GM18873 (cell line): ENCODE data around the gene SLC35C1.
A peak's percentile ranks its signal among the peaks of the same experiment; 100 is the strongest.

ENCODE experiments used
- ATAC-seq: cut with Tn5 transposase; IDR thresholded peaks from one replicate; pipeline ENCODE4 v1.9.1; 2021; ENCODE audit warnings: mild to moderate bottlenecking, moderate library complexity, moderate number of reproducible peaks; ENCODE audit not compliant: unreplicated experiment, low FRiP score

SLC35C1 gene

GRCh38 chr11:45843158-45843924 lies 38.4 kb downstream of the SLC35C1 start:
- ATAC-seq, result no peak

GRCh38 chr11:45844822-45845578 lies 40.1 kb downstream of the SLC35C1 start:
- no peak for ATAC-seq

- no peak for ATAC-seq
Observed at GRCh38 chr11:45846174-45846675, 41.3 kb downstream of the SLC35C1 start.

GRCh38 chr11:45846974-45847910 lies 42.3 kb downstream of the SLC35C1 start, which contains the start of gene CRY2:
CRY2 (plus strand) TSS chr11:45847475; CDS start chr11:45847491, 16 bp downstream.
- ATAC-seq, result peak; percentile 96

- ATAC-seq, result no peak
Observed at GRCh38 chr11:45847911-45848316, 43.0 kb downstream of the SLC35C1 start.

- no peak for ATAC-seq
Observed at GRCh38 chr11:45848654-45849081, 43.7 kb downstream of the SLC35C1 start.

- no peak for ATAC-seq
Observed at GRCh38 chr11:45850446-45850845, 45.5 kb downstream of the SLC35C1 start.

- ATAC-seq, result no peak
Observed at GRCh38 chr11:45851228-45851627, 46.3 kb downstream of the SLC35C1 start.

GRCh38 chr11:45852018-45852711 lies 47.2 kb downstream of the SLC35C1 start:
- no peak for ATAC-seq

GRCh38 chr11:45852712-45853101 lies 47.8 kb downstream of the SLC35C1 start:
- no peak for ATAC-seq

GRCh38 chr11:45853332-45854219 lies 48.6 kb downstream of the SLC35C1 start:
- ATAC-seq, result no peak

- no peak for ATAC-seq
Observed at GRCh38 chr11:45855308-45855707, 50.4 kb downstream of the SLC35C1 start.

GRCh38 chr11:45856044-45856468 lies 51.1 kb downstream of the SLC35C1 start:
- no peak for ATAC-seq

- no peak for ATAC-seq
Observed at GRCh38 chr11:45857961-45858474, 53.1 kb downstream of the SLC35C1 start.

GRCh38 chr11:45858751-45859398 lies 53.9 kb downstream of the SLC35C1 start:
- ATAC-seq, result no peak

GRCh38 chr11:45859661-45860140 lies 54.8 kb downstream of the SLC35C1 start:
- no peak for ATAC-seq

- ATAC-seq, result no peak
Observed at GRCh38 chr11:45860348-45860747, 55.4 kb downstream of the SLC35C1 start.
